GM18507 (cell line): Measurements from ENCODE around the gene COIL.
A peak's percentile ranks its signal among the peaks of the same experiment; 100 is the strongest.
"Not testable (repeated sequence)": the region's sequence is repeated elsewhere in the genome, so short reads cannot be mapped to it uniquely, and the experiment has no call there.

ENCODE experiments used
- DNase-seq: peaks from one replicate; pipeline ENCODE4 v3.0.0; 2011; ENCODE audit warnings: low read depth; ENCODE audit not compliant: insufficient read length; ENCODE audit errors: extremely low spot score
- FAIRE-seq: peaks from 2 replicates; lab custom pipeline; 2011; peaks lifted over from hg19 to GRCh38; lab: Jason Lieb, UNC

Gene COIL

DNA sequence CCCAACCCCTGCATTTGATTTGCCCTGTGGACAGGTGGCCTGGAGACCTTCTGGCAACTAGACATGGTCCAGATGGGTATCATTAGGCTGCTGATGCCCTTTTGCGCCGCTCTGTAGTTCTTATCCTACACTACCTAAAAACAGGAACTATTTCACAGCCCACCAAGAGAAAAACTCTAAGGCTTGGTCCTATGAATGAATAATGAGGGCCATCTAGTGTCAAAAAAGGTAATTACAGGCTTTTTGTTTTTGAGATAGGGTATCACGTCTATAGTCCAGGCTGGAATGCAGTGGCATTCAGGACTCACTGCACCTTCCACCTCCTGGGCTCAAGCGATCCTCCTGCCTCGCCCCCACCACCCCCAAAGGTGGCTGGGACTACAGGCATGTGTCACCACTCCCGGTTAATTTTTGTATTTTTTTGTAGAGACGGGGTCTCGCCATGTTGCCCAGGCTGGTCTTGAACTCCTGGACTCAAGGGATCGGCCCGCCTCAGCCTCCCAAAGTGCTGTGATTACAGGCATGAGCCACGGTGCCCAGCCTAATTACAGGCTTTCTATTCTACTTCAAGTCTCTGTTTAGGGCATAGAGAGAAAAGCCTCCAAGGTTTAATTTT, 20.9 kb downstream of the COIL start:
- FAIRE-seq (peak; percentile 74), DNase-seq (peak; percentile 28)

GRCh38 chr17:56938206-56938605, 22.6 kb downstream of the COIL start:
- FAIRE-seq, DNase-seq: not testable (repeated sequence)

DNA sequence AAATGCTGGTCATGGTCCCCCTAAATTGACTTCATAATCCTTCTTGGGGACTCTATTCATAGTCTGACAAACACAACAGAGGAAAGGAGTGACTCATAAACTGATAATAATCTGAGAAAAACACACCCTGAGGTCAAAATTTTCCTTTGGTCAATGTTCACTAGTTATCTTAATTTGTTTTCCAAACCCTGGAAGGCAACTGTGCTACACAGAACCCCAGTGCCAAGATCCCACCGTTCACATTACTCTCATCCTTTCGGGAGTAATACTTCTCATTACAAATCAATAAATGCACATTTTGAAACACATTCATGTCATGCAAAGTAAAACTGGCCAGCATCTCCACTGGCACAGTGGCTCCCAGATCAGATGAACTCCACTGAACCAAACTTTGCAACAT, 23.2 kb downstream of the COIL start:
- no peak for DNase-seq
- no peak for FAIRE-seq

GRCh38 chr17:56936697-56937322, 24.0 kb downstream of the COIL start:
- FAIRE-seq (no peak), DNase-seq (no peak)

- FAIRE-seq (no peak), DNase-seq (no peak)
These were observed 25.4 kb downstream of the COIL start for GRCh38 chr17:56935461-56935860.

GRCh38 chr17:56934280-56934679, 26.6 kb downstream of the COIL start:
- no peak for FAIRE-seq
- DNase-seq = no peak

GRCh38 chr17:56933868-56934267, 27.0 kb downstream of the COIL start:
- no peak for FAIRE-seq
- no peak for DNase-seq

- FAIRE-seq = no peak
These were observed 27.6 kb downstream of the COIL start for GRCh38 chr17:56933151-56933745.

DNA sequence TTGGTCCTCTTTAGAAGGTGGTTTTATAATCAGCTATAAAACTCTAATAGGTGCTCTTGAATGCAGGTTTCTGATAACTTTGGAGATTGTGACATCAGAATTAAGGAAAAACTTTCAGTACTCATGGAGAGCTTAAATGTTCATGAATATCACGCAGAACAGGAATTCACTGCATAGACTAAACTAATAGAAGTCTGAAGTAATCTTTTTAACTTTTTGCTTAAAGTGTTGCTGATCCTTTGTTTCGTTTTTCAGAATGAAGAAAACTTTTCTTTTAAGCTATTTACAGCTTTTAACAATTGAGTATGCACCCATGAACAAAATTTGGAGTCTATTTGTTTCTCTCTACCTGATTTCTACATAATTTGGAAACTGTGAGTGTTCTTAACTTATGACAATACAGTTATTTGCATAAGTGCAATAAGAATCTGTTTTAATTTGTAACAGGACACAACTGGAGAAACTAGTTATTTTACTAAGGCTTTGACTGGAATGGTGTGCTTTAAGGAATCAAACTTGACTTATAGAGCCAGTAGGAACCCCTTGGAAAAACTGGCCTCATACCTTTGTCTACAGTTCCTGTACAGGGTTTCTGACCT, 30.0 kb downstream of the COIL start:
- FAIRE-seq (no peak), DNase-seq (no peak)

More at GRCh38 chr17:56933151-56933745, 27.6 kb downstream of the COIL start:
- DNase-seq = no peak

DNA sequence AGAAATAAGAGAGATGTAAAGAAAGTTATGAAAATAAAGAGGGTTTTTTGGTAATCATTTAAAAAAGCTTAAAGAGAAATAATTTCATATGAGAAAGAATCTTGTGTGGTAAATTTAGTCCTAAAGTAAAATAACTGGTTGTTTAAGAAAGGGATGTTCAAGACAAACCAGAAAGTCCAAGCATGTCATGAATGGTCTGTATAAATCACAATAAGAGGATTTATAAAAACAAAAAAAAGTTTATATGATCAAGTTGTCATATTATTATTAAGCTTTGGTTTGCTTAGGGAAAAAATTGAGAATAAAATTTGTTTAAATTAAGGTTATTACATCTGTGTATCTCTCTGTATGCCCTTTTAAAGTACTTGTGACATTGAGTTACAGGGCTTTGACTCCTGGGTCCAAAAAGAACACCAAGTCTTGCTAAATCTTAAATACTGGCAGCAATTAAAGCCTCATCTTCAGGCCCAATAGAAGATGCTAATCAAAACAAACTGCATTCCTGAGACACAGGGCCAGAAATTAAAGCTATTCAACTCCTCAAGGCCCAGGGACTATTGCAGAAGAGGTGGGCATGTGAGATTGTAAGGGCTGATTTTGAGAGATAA, 31.4 kb downstream of the COIL start:
- FAIRE-seq (no peak), DNase-seq (no peak)

GRCh38 chr17:56928586-56928985, 32.3 kb downstream of the COIL start:
- FAIRE-seq = no peak

GRCh38 chr17:56926704-56927103, 34.1 kb downstream of the COIL start:
- DNase-seq (no peak), FAIRE-seq (no peak)

More at GRCh38 chr17:56928586-56928985, 32.3 kb downstream of the COIL start:
- no peak for DNase-seq

DNA sequence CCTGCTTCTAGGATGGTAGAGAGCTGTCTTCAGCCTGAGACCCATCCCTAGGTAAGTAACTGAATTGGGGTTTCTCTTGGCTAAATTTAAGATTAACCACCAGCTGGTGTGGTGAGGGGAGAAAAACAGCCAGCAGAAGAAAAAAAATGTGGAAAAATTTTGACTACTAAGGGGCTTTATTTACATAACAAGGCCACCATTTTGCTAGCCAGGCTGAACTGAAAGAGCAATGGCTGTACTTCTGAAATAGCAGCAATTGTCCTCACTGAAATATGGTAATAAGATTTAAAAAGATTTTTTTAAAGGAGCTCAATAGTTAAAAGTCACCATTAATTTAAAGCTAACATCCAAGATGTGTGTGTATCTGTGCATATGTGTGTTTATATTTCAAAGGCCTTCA, 34.6 kb downstream of the COIL start:
- DNase-seq = no peak
- FAIRE-seq = no peak

DNA sequence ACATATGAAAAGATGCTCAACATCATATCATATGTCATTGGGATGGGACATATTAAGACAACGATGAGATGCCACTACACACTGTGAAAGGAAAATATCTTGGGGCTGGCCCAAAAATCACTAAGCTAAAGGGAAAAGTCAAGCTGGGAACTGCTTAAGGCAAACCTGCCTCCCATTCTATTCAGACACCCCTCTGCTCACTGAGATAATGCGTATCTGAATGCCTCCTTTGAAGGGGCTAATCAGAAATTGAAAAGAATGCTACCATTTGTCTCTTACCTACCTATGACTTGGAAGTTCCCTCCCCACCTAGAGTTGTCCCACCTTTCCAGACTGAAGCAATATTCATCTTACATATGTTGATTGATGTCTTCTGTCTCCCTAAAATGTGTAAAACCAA, 35.8 kb downstream of the COIL start:
- DNase-seq (no peak), FAIRE-seq (no peak)

DNA sequence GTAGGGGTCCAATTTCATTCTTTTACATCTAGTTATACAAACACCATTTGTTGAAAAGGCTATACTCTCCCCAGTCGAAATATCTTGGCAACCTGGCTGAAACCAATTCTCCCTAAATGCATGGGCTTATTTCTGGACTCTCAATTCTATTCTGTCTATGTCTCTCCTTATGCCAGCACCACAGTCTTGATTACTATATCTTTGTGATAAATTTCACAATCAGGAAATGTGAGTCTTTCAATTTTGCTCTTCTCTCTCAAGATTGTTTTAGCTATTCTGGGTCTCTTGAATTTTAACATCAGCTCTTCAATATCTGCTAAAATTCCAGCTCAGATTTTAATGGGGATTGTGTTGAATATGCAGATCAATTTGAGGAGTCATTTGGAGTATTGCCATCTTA, 41.1 kb downstream of the COIL start:
- FAIRE-seq (no peak), DNase-seq (no peak)

GRCh38 chr17:56918916-56919315, 41.9 kb downstream of the COIL start:
- FAIRE-seq (no peak), DNase-seq (no peak)

GRCh38 chr17:56917559-56918296, 43.1 kb downstream of the COIL start:
- DNase-seq (no peak), FAIRE-seq (no peak)

GRCh38 chr17:56914581-56915273, 46.1 kb downstream of the COIL start:
- no peak for FAIRE-seq
- DNase-seq = no peak
